ENCODE measurements around the gene ADAM10.

DNA sequence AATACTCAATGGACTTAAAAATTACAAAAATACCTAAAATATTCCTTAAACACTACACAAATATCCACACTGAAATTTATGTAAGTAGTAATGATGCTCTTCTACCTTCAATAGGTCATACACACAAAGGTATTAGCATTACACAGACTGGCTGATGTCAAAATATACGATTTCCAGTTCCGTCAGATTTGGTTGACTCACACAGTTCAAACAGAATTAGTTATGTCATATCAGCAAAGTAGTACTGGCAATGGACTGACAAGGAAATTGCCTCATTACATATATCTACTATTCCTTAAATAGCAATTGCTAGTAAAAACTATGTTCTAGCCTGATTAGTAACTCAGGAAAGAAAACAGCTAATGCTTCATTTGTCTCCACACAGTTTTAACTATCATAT lies 70.8 kb downstream of the ADAM10 start:
- TF ChIP-seq, protein P1, sequence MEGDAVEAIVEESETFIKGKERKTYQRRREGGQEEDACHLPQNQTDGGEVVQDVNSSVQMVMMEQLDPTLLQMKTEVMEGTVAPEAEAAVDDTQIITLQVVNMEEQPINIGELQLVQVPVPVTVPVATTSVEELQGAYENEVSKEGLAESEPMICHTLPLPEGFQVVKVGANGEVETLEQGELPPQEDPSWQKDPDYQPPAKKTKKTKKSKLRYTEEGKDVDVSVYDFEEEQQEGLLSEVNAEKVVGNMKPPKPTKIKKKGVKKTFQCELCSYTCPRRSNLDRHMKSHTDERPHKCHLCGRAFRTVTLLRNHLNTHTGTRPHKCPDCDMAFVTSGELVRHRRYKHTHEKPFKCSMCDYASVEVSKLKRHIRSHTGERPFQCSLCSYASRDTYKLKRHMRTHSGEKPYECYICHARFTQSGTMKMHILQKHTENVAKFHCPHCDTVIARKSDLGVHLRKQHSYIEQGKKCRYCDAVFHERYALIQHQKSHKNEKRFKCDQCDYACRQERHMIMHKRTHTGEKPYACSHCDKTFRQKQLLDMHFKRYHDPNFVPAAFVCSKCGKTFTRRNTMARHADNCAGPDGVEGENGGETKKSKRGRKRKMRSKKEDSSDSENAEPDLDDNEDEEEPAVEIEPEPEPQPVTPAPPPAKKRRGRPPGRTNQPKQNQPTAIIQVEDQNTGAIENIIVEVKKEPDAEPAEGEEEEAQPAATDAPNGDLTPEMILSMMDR (IDR thresholded peaks at IDR 0.05): no peak
- TF ChIP-seq POLR2A (IDR thresholded peaks at IDR 0.05): no peak
